Measurements from ENCODE around the gene TUBG1. TPM values are rescaled to one million over a fixed set of nuclear protein-coding genes. Genes with fewer than 3 reads are reported as not detected.
A peak's percentile ranks its signal among the peaks of the same experiment; 100 is the strongest.

Gene TUBG1
- polyA plus RNA-seq, 2 of the 4 experiments (the other 2 are of a cell fraction), result 73.3 to 156 TPM

- Histone ChIP-seq H3K4me2 (peak within 1 kb of the TSS; percentile 85), H3K9me3 (no peaks in the 10 kb centered on the region), H3K27ac (peak within 1 kb of the TSS; percentile 96), H3K4me1 (peaks cover 32% of the 10 kb centered on the region), H3K4me3 (peak within 1 kb of the TSS; percentile 93)
- WGBS (ENCODE audit: missing lambda C conversion rate), result 3% methylated on average over 37 of the region's 72 CpGs
- POLR2A ChIA-PET, result interaction anchor here (1.9 to 3.5 kb wide), 2 partner anchors 10 to 13 kb away, joined by 7 to 17 read pairs; partner anchors contain the start of gene PSMC3IP
- peak; percentile 75; the same call in 2 of the 3 replicates for TF ChIP-seq BCL3 (IDR thresholded peaks at IDR 0.05)
- no peak for TF ChIP-seq HDAC2 (IDR thresholded peaks at IDR 0.05)
- TF ChIP-seq E2F6 (IDR thresholded peaks at IDR 0.05; ENCODE audit: borderline replicate concordance, low read depth), result peak; percentile 20; the same call in 1 of the 2 replicates
- peak; percentile 98 for TF ChIP-seq USF2 (IDR thresholded peaks at IDR 0.05)
- TF ChIP-seq CHD4 (IDR thresholded peaks at IDR 0.05; ENCODE audit: borderline replicate concordance), result no peak
- peak; percentile 42 for TF ChIP-seq POLR2A (IDR thresholded peaks at IDR 0.05; ENCODE audit: low read length)
- peak; percentile 87 for TF ChIP-seq MAX (IDR thresholded peaks at IDR 0.05)
- TF ChIP-seq JUN (IDR thresholded peaks at IDR 0.05), result peak in 1 of 2 experiments; percentile 90; a peak in 3 of 5 replicates
- TF ChIP-seq FOSL2 (IDR thresholded peaks at IDR 0.05), result no peak
- 0 out of 2 replicates have a peak, but pooled peaks have one; percentile 5 for TF ChIP-seq FOSL2 (CRISPR knock-in tag; IDR thresholded peaks at IDR 0.05)
- FAIRE-seq (no peak), DNase-seq (ENCODE audit: low read depth in 1 of 2, low spot score in 1 of 2) (peak; percentile 94 to 100), ATAC-seq (peak; percentile 52 to 74)
- CTCF ChIA-PET, result interaction anchor here (0.6 to 9.3 kb wide), 7 partner anchors 12 to 1964 kb away, joined by 3 to 120 read pairs (median 6); partner anchors contain the start of gene PSMC3IP
Measured at GRCh38 chr17:42566883-42567573, 42.5 kb upstream of the TUBG1 start, which contains the start of gene MLX. Gene MLX (plus strand): TSS chr17:42567100. CDS start chr17:42567125, 25 bp downstream.

GRCh38 chr17:42568341-42569111 lies 41.0 kb upstream of the TUBG1 start:
- H3K4me1 ChIP-seq, result peaks cover 25% of the 10 kb centered on the region
- FAIRE-seq, result no peak
- H3K9me3 ChIP-seq, result no peaks in the 10 kb centered on the region
- WGBS (ENCODE audit: missing lambda C conversion rate), result 89% methylated on average over 14 of the region's 14 CpGs
- H3K4me2 ChIP-seq, result peak overlapping the region; percentile 85; the same call in 2 of the 3 replicates
- POLR2A ChIA-PET, result interaction anchor here (3.5 kb wide), 1 partner anchor 8 kb away, joined by 17 read pairs; the partner anchor contains the start of gene PSMC3IP
- no peak for DNase-seq (ENCODE audit: low read depth in 1 of 2, low spot score in 1 of 2)
- H3K27ac ChIP-seq, result no peak overlapping the region
- CTCF ChIA-PET, result interaction anchor here (0.6 to 9.3 kb wide), 10 partner anchors 10 to 549 kb away, joined by 3 to 120 read pairs (median 4); partner anchors contain the start of genes BECN1, PSMC3IP, RETREG3 and TUBG1
- ATAC-seq, result no peak
- H3K4me3 ChIP-seq, result no peak overlapping the region
- TF ChIP-seq BCL3 (IDR thresholded peaks at IDR 0.05) (no peak), REST (IDR thresholded peaks at IDR 0.05) (no peak), ZC3H11A (IDR thresholded peaks at IDR 0.05) (no peak), BHLHE40 (IDR thresholded peaks at IDR 0.05; ENCODE audit: low read depth, low read length) (no peak), HMGXB4 (CRISPR knock-in tag; IDR thresholded peaks at IDR 0.05; ENCODE audit: borderline replicate concordance) (no peak), CHD2 (IDR thresholded peaks at IDR 0.05; ENCODE audit: low read length, partially characterized antibody) (no peak), POLR2AphosphoS2 (conservative IDR thresholded peaks at IDR 0.05; ENCODE audit: low read length) (no peak), SMC3 (IDR thresholded peaks at IDR 0.05) (no peak), JUNB (IDR thresholded peaks at IDR 0.05) (no peak), HOXA7 (CRISPR knock-in tag; IDR thresholded peaks at IDR 0.05) (no peak), MAX (IDR thresholded peaks at IDR 0.05) (no peak), ZNF302 (CRISPR knock-in tag; IDR thresholded peaks at IDR 0.05) (no peak), RARB (CRISPR knock-in tag; IDR thresholded peaks at IDR 0.05) (no peak)

Measured in A549 (cell line).